ENCODE data around the gene MAN1C1. TPM values are rescaled to one million over a fixed set of nuclear protein-coding genes. Genes with fewer than 3 reads are reported as not detected.

MAN1C1 gene
- total and polyA plus RNA-seq, 2 donors (not counting 1 experiment from before 2014, with no cell fraction given), result 0.31 to 0.89 TPM

- no peak overlapping the region for H3K9ac ChIP-seq (ENCODE audit: low read length)
- ATAC-seq (ENCODE audit: low read depth), result no peak
- H3K27ac Mint-ChIP-seq, result no peak overlapping the region
These were observed 85.6 kb downstream of the MAN1C1 start for GRCh38 chr1:25702101-25702775.

GRCh38 chr1:25703041-25703440 lies 86.5 kb downstream of the MAN1C1 start:
- CTCF ChIA-PET, result no interaction called here
- DNase-seq (no peak), ATAC-seq (ENCODE audit: low read depth) (no peak)
- Mint-ChIP-seq H3K4me1 (no peaks in the 10 kb centered on the region), H3K27ac (no peak overlapping the region), H3K4me3 (no peak overlapping the region), H3K9me3 (ENCODE audit: insufficient read depth) (no peaks in the 10 kb centered on the region), H3K27me3 (peaks cover 26% of the 10 kb centered on the region)
- no peaks in the 10 kb centered on the region for H3K79me2 ChIP-seq (ENCODE audit: control insufficient read depth, insufficient read depth, low read length)
- no peaks in the 10 kb centered on the region for H4K20me1 ChIP-seq (ENCODE audit: control insufficient read depth, insufficient read depth, low read length, poor library complexity, severe bottlenecking)
- H3K27me3 ChIP-seq (replicated peaks in 1 of 4; ENCODE audit: control extremely low read depth in 1 of 4, control insufficient read depth in 3 of 4, insufficient read depth in 4 of 4, low read length in 3 of 4), result peaks cover 0 to 7% (median 0%) of the 10 kb centered on the region in 4 experiments
- intact Hi-C loops (cut with micrococcal nuclease), result no loop called here
- no peak for TF ChIP-seq EZH2 (IDR thresholded peaks at IDR 0.05; ENCODE audit: borderline replicate concordance, insufficient read depth, low read depth, low read length, poor library complexity, severe bottlenecking)
- TF ChIP-seq CTCF (IDR thresholded peaks at IDR 0.05), result no peak
- no peaks in the 10 kb centered on the region for H3K4me1 ChIP-seq (ENCODE audit: control insufficient read depth in 2 of 2, insufficient read depth in 2 of 2, low read length in 2 of 2)
- no peak overlapping the region for H3K9ac ChIP-seq (ENCODE audit: low read length)
- POLR2A ChIA-PET, result no interaction called here
- H3K4me3 ChIP-seq (ENCODE audit: control extremely low read depth in 1 of 5, extremely low read depth in 1 of 5, insufficient read depth in 1 of 5, low read depth in 2 of 5, low read length in 4 of 5), result no peak overlapping the region
- H2AFZ ChIP-seq (ENCODE audit: insufficient read depth, low read depth, low read length, poor library complexity, severe bottlenecking), result no peak overlapping the region
- no peaks in the 10 kb centered on the region for H3K36me3 ChIP-seq (replicated peaks in 1 of 2; ENCODE audit: control extremely low read depth in 1 of 2, control insufficient read depth in 1 of 2, extremely low read depth in 1 of 2, insufficient read depth in 2 of 2, low read length in 1 of 2)
- 100% methylated on average over 1 of the region's 5 CpGs for WGBS (ENCODE audit: insufficient coverage)
- no peaks in the 10 kb centered on the region for H3K9me3 ChIP-seq (ENCODE audit: control extremely low read depth in 1 of 3, control insufficient read depth in 2 of 3, insufficient read depth in 1 of 3, low read length in 2 of 3)
- no peak overlapping the region for H3K4me2 ChIP-seq (replicated peaks; ENCODE audit: low read depth, low read length, poor library complexity, severe bottlenecking)
- H3K27ac ChIP-seq (ENCODE audit: low read length in 2 of 2), result no peak overlapping the region

More at GRCh38 chr1:25702101-25702775, 85.6 kb downstream of the MAN1C1 start:
- Histone ChIP-seq H3K4me1 (ENCODE audit: control insufficient read depth in 2 of 2, insufficient read depth in 2 of 2, low read length in 2 of 2) (no peaks in the 10 kb centered on the region), H3K79me2 (ENCODE audit: control insufficient read depth, insufficient read depth, low read length) (no peaks in the 10 kb centered on the region), H3K27me3 (replicated peaks in 1 of 4; ENCODE audit: control extremely low read depth in 1 of 4, control insufficient read depth in 3 of 4, insufficient read depth in 4 of 4, low read length in 3 of 4) (peaks cover 0 to 5% (median 0%) of the 10 kb centered on the region in 4 experiments), H3K9me3 (ENCODE audit: control extremely low read depth in 1 of 3, control insufficient read depth in 2 of 3, insufficient read depth in 1 of 3, low read length in 2 of 3) (no peaks in the 10 kb centered on the region), H3K4me2 (replicated peaks; ENCODE audit: low read depth, low read length, poor library complexity, severe bottlenecking) (no peak overlapping the region), H4K20me1 (ENCODE audit: control insufficient read depth, insufficient read depth, low read length, poor library complexity, severe bottlenecking) (no peaks in the 10 kb centered on the region), H3K27ac (ENCODE audit: low read length in 2 of 2) (no peak overlapping the region), H3K36me3 (replicated peaks in 1 of 2; ENCODE audit: control extremely low read depth in 1 of 2, control insufficient read depth in 1 of 2, extremely low read depth in 1 of 2, insufficient read depth in 2 of 2, low read length in 1 of 2) (no peaks in the 10 kb centered on the region), H3K4me3 (ENCODE audit: control extremely low read depth in 1 of 5, extremely low read depth in 1 of 5, insufficient read depth in 1 of 5, low read depth in 2 of 5, low read length in 4 of 5) (no peak overlapping the region), H2AFZ (ENCODE audit: insufficient read depth, low read depth, low read length, poor library complexity, severe bottlenecking) (no peak overlapping the region)
- Mint-ChIP-seq H3K27me3 (peaks cover 33% of the 10 kb centered on the region), H3K4me1 (no peaks in the 10 kb centered on the region), H3K4me3 (no peak overlapping the region), H3K9me3 (ENCODE audit: insufficient read depth) (no peaks in the 10 kb centered on the region)
- DNase-seq, result no peak
- 94% methylated on average over 10 of the region's 11 CpGs for WGBS (ENCODE audit: insufficient coverage)
- no peak for TF ChIP-seq EZH2 (IDR thresholded peaks at IDR 0.05; ENCODE audit: borderline replicate concordance, insufficient read depth, low read depth, low read length, poor library complexity, severe bottlenecking)
- intact Hi-C loops (cut with micrococcal nuclease), result no loop called here
- CTCF ChIA-PET, result no interaction called here
- POLR2A ChIA-PET, result no interaction called here
